AG09309 (cell line): Measurements from ENCODE around the gene PRR14.
A peak's percentile ranks its signal among the peaks of the same experiment; 100 is the strongest.
"Not testable (repeated sequence)": the region's sequence is repeated elsewhere in the genome, so short reads cannot be mapped to it uniquely, and the experiment has no call there.

Experiments used
- DNase-seq: peaks from one replicate; pipeline ENCODE4 v3.0.0-alpha.2; 2010; ENCODE audit warnings: low read depth
- H3K4me3 ChIP-seq: 2 replicates; pipeline ENCODE4 v1.5.1; 2011; ENCODE audit warnings: mild to moderate bottlenecking, low read depth, low read length, moderate library complexity; ENCODE audit not compliant: control insufficient read depth
- TF ChIP-seq, protein P1 (sequence below): IDR thresholded peaks from 2 replicates; pipeline ENCODE4 v1.5.1; 2011; ENCODE audit warnings: mild to moderate bottlenecking, low read depth, low read length, inconsistent platforms; ENCODE audit not compliant: insufficient read depth, control insufficient read depth; ENCODE audit errors: missing control alignments

The PRR14 gene

GRCh38 chr16:30620169-30620568 lies 30.6 kb upstream of the PRR14 start:
- no peak overlapping the region for H3K4me3 ChIP-seq
- TF ChIP-seq, protein P1, sequence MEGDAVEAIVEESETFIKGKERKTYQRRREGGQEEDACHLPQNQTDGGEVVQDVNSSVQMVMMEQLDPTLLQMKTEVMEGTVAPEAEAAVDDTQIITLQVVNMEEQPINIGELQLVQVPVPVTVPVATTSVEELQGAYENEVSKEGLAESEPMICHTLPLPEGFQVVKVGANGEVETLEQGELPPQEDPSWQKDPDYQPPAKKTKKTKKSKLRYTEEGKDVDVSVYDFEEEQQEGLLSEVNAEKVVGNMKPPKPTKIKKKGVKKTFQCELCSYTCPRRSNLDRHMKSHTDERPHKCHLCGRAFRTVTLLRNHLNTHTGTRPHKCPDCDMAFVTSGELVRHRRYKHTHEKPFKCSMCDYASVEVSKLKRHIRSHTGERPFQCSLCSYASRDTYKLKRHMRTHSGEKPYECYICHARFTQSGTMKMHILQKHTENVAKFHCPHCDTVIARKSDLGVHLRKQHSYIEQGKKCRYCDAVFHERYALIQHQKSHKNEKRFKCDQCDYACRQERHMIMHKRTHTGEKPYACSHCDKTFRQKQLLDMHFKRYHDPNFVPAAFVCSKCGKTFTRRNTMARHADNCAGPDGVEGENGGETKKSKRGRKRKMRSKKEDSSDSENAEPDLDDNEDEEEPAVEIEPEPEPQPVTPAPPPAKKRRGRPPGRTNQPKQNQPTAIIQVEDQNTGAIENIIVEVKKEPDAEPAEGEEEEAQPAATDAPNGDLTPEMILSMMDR = no peak
- no peak for DNase-seq

DNA sequence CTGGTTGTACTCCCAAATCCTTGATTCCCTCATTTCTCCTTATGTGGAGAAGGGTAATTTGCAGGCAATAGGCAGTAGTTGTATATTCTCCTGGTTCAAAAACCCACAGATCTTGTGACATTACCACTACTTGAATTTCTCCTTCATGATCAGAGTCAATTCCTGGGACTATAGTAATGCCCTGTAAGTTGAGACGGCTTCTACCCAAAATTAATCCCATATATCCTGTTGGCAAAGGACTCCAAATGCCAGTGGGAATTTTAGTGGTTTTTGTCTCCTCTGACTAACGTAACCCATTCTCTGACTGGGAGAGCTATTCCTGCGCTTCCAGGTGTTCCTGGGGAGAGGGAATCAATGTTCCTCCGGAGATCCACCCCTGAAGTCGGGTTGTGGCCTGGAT lies 29.0 kb upstream of the PRR14 start:
- peak; percentile 75 for DNase-seq
- TF ChIP-seq, protein P1 = no peak
- H3K4me3 ChIP-seq = no peak overlapping the region

- no peak overlapping the region for H3K4me3 ChIP-seq
- TF ChIP-seq, protein P1 = no peak
Measured at GRCh38 chr16:30622455-30623032, 28.2 kb upstream of the PRR14 start.

DNA sequence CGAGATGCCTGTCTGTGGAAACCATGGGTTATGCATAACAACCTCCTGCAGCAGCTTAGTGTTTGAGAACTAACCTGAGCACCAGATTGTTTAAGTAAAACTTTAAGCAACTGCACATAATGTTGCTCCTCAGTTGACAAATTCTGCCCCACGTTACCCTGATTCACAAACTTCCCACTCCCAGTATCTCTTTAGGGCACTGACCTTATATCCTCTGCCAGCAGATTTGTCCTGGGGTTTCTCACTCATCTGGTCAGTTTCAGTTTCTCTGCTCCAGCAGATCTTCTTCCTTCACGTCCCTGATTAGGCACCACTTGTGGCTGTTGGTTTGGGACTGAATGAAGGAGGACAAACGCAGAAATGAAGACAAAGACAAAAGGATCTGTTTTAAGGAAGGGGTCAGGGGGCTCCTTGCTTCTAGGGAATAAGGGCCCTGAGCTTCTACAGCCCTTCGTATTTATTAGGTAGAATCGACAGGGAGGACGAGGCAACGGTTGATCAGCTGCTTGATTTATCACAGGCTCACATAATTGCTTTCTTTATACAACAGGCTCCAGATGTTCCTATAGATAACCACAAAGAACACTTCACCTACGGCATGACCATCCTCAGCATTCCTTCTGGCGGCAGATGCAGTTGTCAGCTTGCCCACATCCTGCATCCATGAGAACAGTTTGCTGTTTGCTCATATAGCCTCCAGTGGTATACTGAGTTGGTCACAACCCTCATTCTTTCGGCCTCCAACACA lies 27.1 kb upstream of the PRR14 start:
- no peak for DNase-seq
- H3K4me3 ChIP-seq = no peak overlapping the region

More at GRCh38 chr16:30622455-30623032, 28.2 kb upstream of the PRR14 start:
- no peak for DNase-seq

DNA sequence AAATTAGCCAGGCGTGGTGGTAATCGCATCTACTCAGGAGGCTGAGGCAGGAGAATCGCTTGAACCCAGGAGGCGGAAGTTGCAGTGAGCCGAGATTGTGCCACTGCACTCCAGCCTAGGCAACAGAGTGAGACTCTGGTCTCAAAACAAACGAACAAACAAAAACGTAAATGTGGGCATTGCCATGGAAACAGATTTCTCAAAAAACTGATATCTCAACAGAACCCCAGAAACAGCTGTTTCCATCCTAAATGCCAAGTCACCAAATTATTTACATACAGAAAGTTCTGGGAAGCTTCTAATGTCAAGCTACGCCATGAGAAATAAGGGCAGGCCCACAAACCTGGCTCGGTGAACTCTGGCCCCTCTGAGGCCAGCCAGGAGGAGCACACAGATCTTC lies 24.5 kb upstream of the PRR14 start:
- H3K4me3 ChIP-seq = no peak overlapping the region
- TF ChIP-seq, protein P1 = no peak
- no peak for DNase-seq

More for the DNA sequence above, 27.1 kb upstream of the PRR14 start:
- TF ChIP-seq, protein P1 = no peak

- TF ChIP-seq, protein P1 = peak; percentile 91
- no peak for DNase-seq
- no peak overlapping the region for H3K4me3 ChIP-seq
Measured at GRCh38 chr16:30628628-30629540, 21.9 kb upstream of the PRR14 start.

GRCh38 chr16:30632454-30632853 lies 18.3 kb upstream of the PRR14 start:
- not testable (repeated sequence) for H3K4me3 ChIP-seq, DNase-seq
